GM12878 (cell line): Measurements from ENCODE around the gene TKTL1. TPM values are rescaled to one million over a fixed set of nuclear protein-coding genes. Genes with fewer than 3 reads are reported as not detected.

ENCODE experiments used
- BHLHE40 ChIP-seq, 2 experiments: fragments of 450-650 bp in 1 of 2; IDR thresholded peaks; 2 replicates each; pipeline ENCODE4 v1.6.1; 2011 to 2017; ENCODE audit warnings: low read depth in 2 of 2, borderline replicate concordance in 1 of 2, improper control_type of control experiment in 1 of 2, low read length in 1 of 2, mild to moderate bottlenecking in 1 of 2
- CHD2 ChIP-seq: IDR thresholded peaks from 2 replicates; pipeline ENCODE4 v1.6.1; 2011; ENCODE audit warnings: low read depth, low read length, improper control_type of control experiment, borderline replicate concordance
- CREM ChIP-seq: IDR thresholded peaks from 2 replicates; pipeline ENCODE4 v1.6.1; 2014; ENCODE audit warnings: antibody characterized with exemption, low read depth
- ESRRA ChIP-seq: IDR thresholded peaks from 2 replicates; pipeline ENCODE4 v1.6.1; 2012; ENCODE audit warnings: mild to moderate bottlenecking, low read length, improper control_type of control experiment
- ETV6 ChIP-seq, 2 experiments: fragments of 450-650 bp in 1 of 2; IDR thresholded peaks in 1 of 2; conservative IDR thresholded peaks in 1 of 2; 2 replicates each; pipeline ENCODE4 v1.6.1; 2014; ENCODE audit warnings: antibody characterized with exemption in 1 of 2, borderline replicate concordance in 1 of 2, low read depth in 1 of 2, mild to moderate bottlenecking in 1 of 2, moderate library complexity in 1 of 2
- HDAC2 ChIP-seq: fragments of 200-600 bp; sonication (generic); IDR thresholded peaks from 2 replicates; pipeline ENCODE4 v1.6.1; 2017
- KAT2A ChIP-seq: conservative IDR thresholded peaks from 2 replicates; pipeline ENCODE4 v1.6.1; 2011; ENCODE audit warnings: low read depth, low read length; ENCODE audit not compliant: control insufficient read depth
- LARP7 ChIP-seq: fragments of 450-650 bp; IDR thresholded peaks from 2 replicates; pipeline ENCODE4 v1.6.1; 2017; ENCODE audit warnings: mild to moderate bottlenecking
- MXI1 ChIP-seq: fragments of 150-350 bp; IDR thresholded peaks from 2 replicates; pipeline ENCODE4 v1.6.1; 2011; ENCODE audit warnings: low read depth, mild to moderate bottlenecking, inconsistent platforms, low read length, improper control_type of control experiment
- MYB ChIP-seq: fragments of 150-350 bp; IDR thresholded peaks from 2 replicates; pipeline ENCODE4 v1.6.1; 2014; ENCODE audit warnings: mild to moderate bottlenecking, low read depth, low read length, borderline replicate concordance
- MYC ChIP-seq: IDR thresholded peaks from 2 replicates; pipeline ENCODE4 v1.6.1; 2011; ENCODE audit warnings: mild to moderate bottlenecking, low read length, moderate library complexity, inconsistent platforms; ENCODE audit not compliant: insufficient read depth, insufficient replicate concordance, insufficient read length, severe bottlenecking
- NFIC ChIP-seq: IDR thresholded peaks from 2 replicates; pipeline ENCODE4 v1.6.1; 2012; ENCODE audit warnings: low read depth, mild to moderate bottlenecking, inconsistent platforms, low read length, moderate library complexity
- NFXL1 ChIP-seq: fragments of 450-650 bp; IDR thresholded peaks from 2 replicates; pipeline ENCODE4 v1.6.1; 2017; ENCODE audit warnings: antibody characterized with exemption, mild to moderate bottlenecking, borderline replicate concordance
- NFYA ChIP-seq: IDR thresholded peaks from 2 replicates; pipeline ENCODE4 v1.6.1; 2011; ENCODE audit warnings: low read depth, mild to moderate bottlenecking, low read length, improper control_type of control experiment, borderline replicate concordance
- NRF1 ChIP-seq: conservative IDR thresholded peaks from 2 replicates; pipeline ENCODE4 v1.6.1; 2011; ENCODE audit warnings: mild to moderate bottlenecking, low read depth, low read length, improper control_type of control experiment
- POLR2AphosphoS2 ChIP-seq: IDR thresholded peaks from 2 replicates; pipeline ENCODE4 v1.6.1; 2011; ENCODE audit warnings: low read depth, mild to moderate bottlenecking, low read length, improper control_type of control experiment, moderate library complexity
- RAD21 ChIP-seq: IDR thresholded peaks from 2 replicates; pipeline ENCODE4 v1.6.1; 2011; ENCODE audit warnings: mild to moderate bottlenecking, low read depth, low read length, moderate library complexity; ENCODE audit not compliant: insufficient read depth
- RAD51 ChIP-seq: fragments of 450-650 bp; IDR thresholded peaks from 2 replicates; pipeline ENCODE4 v1.6.1; 2016; ENCODE audit warnings: moderate library complexity, mild to moderate bottlenecking, inconsistent platforms
- ZNF217 ChIP-seq: fragments of 450-650 bp; IDR thresholded peaks from 2 replicates; pipeline ENCODE4 v1.6.1; 2017; ENCODE audit warnings: antibody characterized with exemption, mild to moderate bottlenecking
- polyA plus RNA-seq, 11 experiments: library from polyadenylated mRNA; depleted of rRNA in 4 of 11; unstranded in 6 of 11; stranded (reverse) in 5 of 11; fragments of >200 nt; fragmentation: Nextera tagmentation in 4 of 11; fragmentation: Illumina TruSeq in 1 of 11; extraction: Ambion mirVana in 4 of 11; extraction: Trizol in 1 of 11; gene quantifications; 1 replicate in 1 of 11; 2 replicates in 10 of 11; pipeline versions ENCODE4 v1.2.1 to v1.2.3, GENCODE V29; 2011 to 2016; ENCODE audit warnings: inconsistent platforms in 2 of 11, missing spikeins in 2 of 11, low read depth in 1 of 11
- total RNA-seq, 4 experiments: library from RNA; depleted of rRNA in 3 of 4; stranded (reverse); fragments of >200 nt in 3 of 4; fragmentation: Illumina TruSeq in 1 of 4; extraction: Trizol in 1 of 4; gene quantifications; 2 replicates each; pipeline versions ENCODE4 v1.2.1 to v1.2.3, GENCODE V29; 2013 to 2021
- TF ChIP-seq, protein P1 (sequence below): IDR thresholded peaks from 2 replicates; pipeline ENCODE4 v1.6.1; 2012; ENCODE audit warnings: low read length, inconsistent platforms
- TF ChIP-seq, protein P2 (sequence below), 3 experiments: IDR thresholded peaks in 2 of 3; conservative IDR thresholded peaks in 1 of 3; 2 replicates each; pipeline ENCODE4 v1.5.1; 2011; ENCODE audit warnings: low read depth in 3 of 3, low read length in 3 of 3, mild to moderate bottlenecking in 3 of 3, control low read depth in 2 of 3, moderate library complexity in 2 of 3, inconsistent platforms in 1 of 3, mixed read lengths in 1 of 3; ENCODE audit not compliant: control insufficient read depth in 2 of 3, insufficient read depth in 1 of 3; ENCODE audit errors: extremely low read depth in 1 of 3
- TF ChIP-seq, protein P3 (sequence below): IDR thresholded peaks from 2 replicates; pipeline ENCODE4 v1.6.1; 2012; ENCODE audit warnings: low read depth, low read length, improper control_type of control experiment
- TF ChIP-seq, protein P4 (sequence below): IDR thresholded peaks from 2 replicates; pipeline ENCODE4 v1.6.1; 2012; ENCODE audit warnings: low read depth, low read length, improper control_type of control experiment

The TKTL1 gene
- total and polyA plus RNA-seq, 10 of the 15 experiments (the other 5 are each of a cell fraction or from before 2014, with no cell fraction given): 0.01 to 0.07 TPM; not detected in 8

DNA sequence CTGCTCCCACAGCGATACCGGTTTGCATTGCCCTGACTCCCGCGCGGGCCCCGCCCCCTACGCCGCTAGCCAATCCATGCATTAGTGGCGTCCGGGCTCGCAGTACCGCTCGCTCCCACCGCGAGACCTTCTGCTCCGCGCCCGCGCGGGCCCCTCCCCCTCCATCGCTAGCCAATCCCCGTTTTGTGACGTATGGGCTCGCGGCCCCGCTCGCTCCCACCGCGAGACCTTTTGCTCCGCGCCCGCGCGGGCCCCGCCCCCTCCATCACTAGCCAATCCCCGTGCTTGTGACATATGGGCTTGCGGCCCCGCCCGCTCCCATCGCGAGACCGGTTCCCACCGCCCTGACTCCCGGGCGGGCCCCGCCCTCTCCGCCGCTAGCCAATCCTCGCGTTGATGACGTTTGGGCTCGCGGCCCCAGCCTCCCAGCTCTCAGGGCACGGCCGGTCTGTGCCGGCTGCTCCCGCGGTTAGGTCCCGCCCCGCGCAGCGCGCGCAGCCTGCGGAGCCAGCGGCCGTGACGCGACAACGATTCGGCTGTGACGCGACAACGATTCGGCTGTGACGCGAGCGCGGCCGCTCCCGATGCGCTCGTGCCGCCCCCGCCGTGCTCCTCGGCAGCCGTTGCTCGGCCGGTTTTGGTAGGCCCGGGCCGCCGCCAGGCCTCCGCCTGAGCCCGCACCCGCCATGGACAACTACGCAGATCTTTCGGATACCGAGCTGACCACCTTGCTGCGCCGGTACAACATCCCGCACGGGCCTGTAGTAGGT lies 83.4 kb downstream of the TKTL1 start, which contains the start of gene EMD (continued):
- peak; percentile 49 for TF ChIP-seq NRF1
- 0 out of 2 replicates have a peak, but pooled peaks have one; percentile 14 for TF ChIP-seq POLR2AphosphoS2
- no peak for TF ChIP-seq MYC
- peak; percentile 84 for TF ChIP-seq LARP7
- no peak for TF ChIP-seq NFIC
- TF ChIP-seq ZNF217: no peak
- peak; percentile 92 for TF ChIP-seq CREM
- no peak for TF ChIP-seq RAD21
- TF ChIP-seq NFXL1: no peak
- no peak for TF ChIP-seq HDAC2
- peak; percentile 98 for TF ChIP-seq CHD2
- TF ChIP-seq BHLHE40 (IDR thresholded peaks at IDR 0.05; ENCODE audit: borderline replicate concordance in 1 of 2, low read depth in 2 of 2, low read length in 1 of 2): peak; percentile 37 to 92; a peak in 3 of 4 replicates
- TF ChIP-seq, protein P1, sequence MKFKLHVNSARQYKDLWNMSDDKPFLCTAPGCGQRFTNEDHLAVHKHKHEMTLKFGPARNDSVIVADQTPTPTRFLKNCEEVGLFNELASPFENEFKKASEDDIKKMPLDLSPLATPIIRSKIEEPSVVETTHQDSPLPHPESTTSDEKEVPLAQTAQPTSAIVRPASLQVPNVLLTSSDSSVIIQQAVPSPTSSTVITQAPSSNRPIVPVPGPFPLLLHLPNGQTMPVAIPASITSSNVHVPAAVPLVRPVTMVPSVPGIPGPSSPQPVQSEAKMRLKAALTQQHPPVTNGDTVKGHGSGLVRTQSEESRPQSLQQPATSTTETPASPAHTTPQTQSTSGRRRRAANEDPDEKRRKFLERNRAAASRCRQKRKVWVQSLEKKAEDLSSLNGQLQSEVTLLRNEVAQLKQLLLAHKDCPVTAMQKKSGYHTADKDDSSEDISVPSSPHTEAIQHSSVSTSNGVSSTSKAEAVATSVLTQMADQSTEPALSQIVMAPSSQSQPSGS: no peak
- TF ChIP-seq, protein P2, sequence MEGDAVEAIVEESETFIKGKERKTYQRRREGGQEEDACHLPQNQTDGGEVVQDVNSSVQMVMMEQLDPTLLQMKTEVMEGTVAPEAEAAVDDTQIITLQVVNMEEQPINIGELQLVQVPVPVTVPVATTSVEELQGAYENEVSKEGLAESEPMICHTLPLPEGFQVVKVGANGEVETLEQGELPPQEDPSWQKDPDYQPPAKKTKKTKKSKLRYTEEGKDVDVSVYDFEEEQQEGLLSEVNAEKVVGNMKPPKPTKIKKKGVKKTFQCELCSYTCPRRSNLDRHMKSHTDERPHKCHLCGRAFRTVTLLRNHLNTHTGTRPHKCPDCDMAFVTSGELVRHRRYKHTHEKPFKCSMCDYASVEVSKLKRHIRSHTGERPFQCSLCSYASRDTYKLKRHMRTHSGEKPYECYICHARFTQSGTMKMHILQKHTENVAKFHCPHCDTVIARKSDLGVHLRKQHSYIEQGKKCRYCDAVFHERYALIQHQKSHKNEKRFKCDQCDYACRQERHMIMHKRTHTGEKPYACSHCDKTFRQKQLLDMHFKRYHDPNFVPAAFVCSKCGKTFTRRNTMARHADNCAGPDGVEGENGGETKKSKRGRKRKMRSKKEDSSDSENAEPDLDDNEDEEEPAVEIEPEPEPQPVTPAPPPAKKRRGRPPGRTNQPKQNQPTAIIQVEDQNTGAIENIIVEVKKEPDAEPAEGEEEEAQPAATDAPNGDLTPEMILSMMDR (IDR thresholded peaks at IDR 0.05 in 2 of 3, conservative IDR thresholded peaks at IDR 0.05 in 1 of 3; ENCODE audit: control insufficient read depth in 2 of 3, extremely low read depth in 1 of 3, insufficient read depth in 1 of 3, low read depth in 3 of 3, low read length in 3 of 3): no peak
- TF ChIP-seq, protein P3, sequence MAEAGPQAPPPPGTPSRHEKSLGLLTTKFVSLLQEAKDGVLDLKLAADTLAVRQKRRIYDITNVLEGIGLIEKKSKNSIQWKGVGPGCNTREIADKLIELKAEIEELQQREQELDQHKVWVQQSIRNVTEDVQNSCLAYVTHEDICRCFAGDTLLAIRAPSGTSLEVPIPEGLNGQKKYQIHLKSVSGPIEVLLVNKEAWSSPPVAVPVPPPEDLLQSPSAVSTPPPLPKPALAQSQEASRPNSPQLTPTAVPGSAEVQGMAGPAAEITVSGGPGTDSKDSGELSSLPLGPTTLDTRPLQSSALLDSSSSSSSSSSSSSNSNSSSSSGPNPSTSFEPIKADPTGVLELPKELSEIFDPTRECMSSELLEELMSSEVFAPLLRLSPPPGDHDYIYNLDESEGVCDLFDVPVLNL: peak; percentile 69
- TF ChIP-seq RAD51: no peak
- no peak for TF ChIP-seq MXI1
- no peak for TF ChIP-seq NFYA
- TF ChIP-seq ETV6 (conservative IDR thresholded peaks at IDR 0.05 in 1 of 2, IDR thresholded peaks at IDR 0.05 in 1 of 2; ENCODE audit: borderline replicate concordance in 1 of 2, low read depth in 1 of 2): no peak
- TF ChIP-seq ESRRA: no peak
- no peak for TF ChIP-seq MYB
- no peak for TF ChIP-seq KAT2A
- TF ChIP-seq, protein P4, sequence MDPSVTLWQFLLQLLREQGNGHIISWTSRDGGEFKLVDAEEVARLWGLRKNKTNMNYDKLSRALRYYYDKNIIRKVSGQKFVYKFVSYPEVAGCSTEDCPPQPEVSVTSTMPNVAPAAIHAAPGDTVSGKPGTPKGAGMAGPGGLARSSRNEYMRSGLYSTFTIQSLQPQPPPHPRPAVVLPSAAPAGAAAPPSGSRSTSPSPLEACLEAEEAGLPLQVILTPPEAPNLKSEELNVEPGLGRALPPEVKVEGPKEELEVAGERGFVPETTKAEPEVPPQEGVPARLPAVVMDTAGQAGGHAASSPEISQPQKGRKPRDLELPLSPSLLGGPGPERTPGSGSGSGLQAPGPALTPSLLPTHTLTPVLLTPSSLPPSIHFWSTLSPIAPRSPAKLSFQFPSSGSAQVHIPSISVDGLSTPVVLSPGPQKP: no peak
